Measurements from ENCODE around the gene CHRND.

Gene CHRND

GRCh38 chr2:232484628-232485347 is 41.2 kb upstream of the CHRND start:
- Histone ChIP-seq H3K27me3 (ENCODE audit: insufficient read depth, low read length) (peaks cover 88% of the 10 kb centered on the region), H3K4me1 (ENCODE audit: insufficient read depth, low read length) (peaks cover 2% of the 10 kb centered on the region), H2AFZ (ENCODE audit: low read depth, low read length) (no peak overlapping the region), H3K4me3 (ENCODE audit: low read length) (no peak overlapping the region), H3K9me3 (ENCODE audit: low read length) (no peaks in the 10 kb centered on the region), H3K36me3 (ENCODE audit: insufficient read depth, low read length) (no peaks in the 10 kb centered on the region)

GRCh38 chr2:232485348-232485756 is 40.6 kb upstream of the CHRND start:
- Histone ChIP-seq H3K9me3 (ENCODE audit: low read length) (no peaks in the 10 kb centered on the region), H3K4me3 (ENCODE audit: low read length) (no peak overlapping the region), H2AFZ (ENCODE audit: low read depth, low read length) (no peak overlapping the region), H3K27me3 (ENCODE audit: insufficient read depth, low read length) (peaks cover 93% of the 10 kb centered on the region), H3K36me3 (ENCODE audit: insufficient read depth, low read length) (no peaks in the 10 kb centered on the region), H3K4me1 (ENCODE audit: insufficient read depth, low read length) (peaks cover 2% of the 10 kb centered on the region)

GRCh38 chr2:232485757-232486557 is 40.0 kb upstream of the CHRND start:
- peaks cover 93% of the 10 kb centered on the region for H3K27me3 ChIP-seq (ENCODE audit: insufficient read depth, low read length)
- peaks cover 2% of the 10 kb centered on the region for H3K4me1 ChIP-seq (ENCODE audit: insufficient read depth, low read length)
- H2AFZ ChIP-seq (ENCODE audit: low read depth, low read length), result no peak overlapping the region
- H3K36me3 ChIP-seq (ENCODE audit: insufficient read depth, low read length), result no peaks in the 10 kb centered on the region
- no peak overlapping the region for H3K4me3 ChIP-seq (ENCODE audit: low read length)
- no peaks in the 10 kb centered on the region for H3K9me3 ChIP-seq (ENCODE audit: low read length)

- Histone ChIP-seq H3K4me3 (ENCODE audit: low read length) (peak overlapping the region; percentile 36), H3K4me1 (ENCODE audit: insufficient read depth, low read length) (peaks cover 2% of the 10 kb centered on the region)
Observed at GRCh38 chr2:232486558-232487384, 39.2 kb upstream of the CHRND start.

GRCh38 chr2:232487385-232488096 is 38.4 kb upstream of the CHRND start, which contains the start of gene ECEL1:
ECEL1 (minus strand) TSS chr2:232487834; CDS start chr2:232486653, 1,181 bp downstream.
- no peaks in the 10 kb centered on the region for H3K9me3 ChIP-seq (ENCODE audit: low read length)
- H3K4me1 ChIP-seq (ENCODE audit: insufficient read depth, low read length), result peaks cover 2% of the 10 kb centered on the region
- peak within 1 kb of the TSS; percentile 36 for H3K4me3 ChIP-seq (ENCODE audit: low read length)
- no peak within 1 kb of the TSS for H2AFZ ChIP-seq (ENCODE audit: low read depth, low read length)
- peaks cover 94% of the 10 kb centered on the region for H3K27me3 ChIP-seq (ENCODE audit: insufficient read depth, low read length)
- H3K36me3 ChIP-seq (ENCODE audit: insufficient read depth, low read length), result no peaks in the 10 kb centered on the region

More at GRCh38 chr2:232486558-232487384, 39.2 kb upstream of the CHRND start:
- H3K27me3 ChIP-seq (ENCODE audit: insufficient read depth, low read length), result peaks cover 94% of the 10 kb centered on the region
- H3K36me3 ChIP-seq (ENCODE audit: insufficient read depth, low read length), result no peaks in the 10 kb centered on the region
- no peak overlapping the region for H2AFZ ChIP-seq (ENCODE audit: low read depth, low read length)
- no peaks in the 10 kb centered on the region for H3K9me3 ChIP-seq (ENCODE audit: low read length)

- H2AFZ ChIP-seq (ENCODE audit: low read depth, low read length), result no peak overlapping the region
- H3K27me3 ChIP-seq (ENCODE audit: insufficient read depth, low read length), result peaks cover 96% of the 10 kb centered on the region
- H3K4me1 ChIP-seq (ENCODE audit: insufficient read depth, low read length), result peaks cover 2% of the 10 kb centered on the region
- no peaks in the 10 kb centered on the region for H3K9me3 ChIP-seq (ENCODE audit: low read length)
- no peak overlapping the region for H3K4me3 ChIP-seq (ENCODE audit: low read length)
- no peaks in the 10 kb centered on the region for H3K36me3 ChIP-seq (ENCODE audit: insufficient read depth, low read length)
Observed at GRCh38 chr2:232488097-232488711, 37.8 kb upstream of the CHRND start.

GRCh38 chr2:232488721-232489300 is 37.1 kb upstream of the CHRND start:
- Histone ChIP-seq H3K36me3 (ENCODE audit: insufficient read depth, low read length) (no peaks in the 10 kb centered on the region), H3K4me1 (ENCODE audit: insufficient read depth, low read length) (peaks cover 2% of the 10 kb centered on the region), H3K9me3 (ENCODE audit: low read length) (no peaks in the 10 kb centered on the region), H2AFZ (ENCODE audit: low read depth, low read length) (no peak overlapping the region), H3K27me3 (ENCODE audit: insufficient read depth, low read length) (peaks cover 94% of the 10 kb centered on the region), H3K4me3 (ENCODE audit: low read length) (no peak overlapping the region)

GRCh38 chr2:232489516-232490220 is 36.3 kb upstream of the CHRND start:
- no peaks in the 10 kb centered on the region for H3K36me3 ChIP-seq (ENCODE audit: insufficient read depth, low read length)
- peaks cover 93% of the 10 kb centered on the region for H3K27me3 ChIP-seq (ENCODE audit: insufficient read depth, low read length)
- no peaks in the 10 kb centered on the region for H3K9me3 ChIP-seq (ENCODE audit: low read length)
- H3K4me1 ChIP-seq (ENCODE audit: insufficient read depth, low read length), result peaks cover 2% of the 10 kb centered on the region
- no peak overlapping the region for H2AFZ ChIP-seq (ENCODE audit: low read depth, low read length)
- H3K4me3 ChIP-seq (ENCODE audit: low read length), result no peak overlapping the region

- peaks cover 88% of the 10 kb centered on the region for H3K27me3 ChIP-seq (ENCODE audit: insufficient read depth, low read length)
- H3K36me3 ChIP-seq (ENCODE audit: insufficient read depth, low read length), result no peaks in the 10 kb centered on the region
- H3K4me1 ChIP-seq (ENCODE audit: insufficient read depth, low read length), result peaks cover 2% of the 10 kb centered on the region
- no peak overlapping the region for H2AFZ ChIP-seq (ENCODE audit: low read depth, low read length)
- H3K4me3 ChIP-seq (ENCODE audit: low read length), result no peak overlapping the region
- no peaks in the 10 kb centered on the region for H3K9me3 ChIP-seq (ENCODE audit: low read length)
Observed at GRCh38 chr2:232490221-232491138, 35.5 kb upstream of the CHRND start.

GRCh38 chr2:232491139-232491780 is 34.7 kb upstream of the CHRND start:
- H3K9me3 ChIP-seq (ENCODE audit: low read length), result no peaks in the 10 kb centered on the region
- H3K4me1 ChIP-seq (ENCODE audit: insufficient read depth, low read length), result peaks cover 2% of the 10 kb centered on the region
- peaks cover 80% of the 10 kb centered on the region for H3K27me3 ChIP-seq (ENCODE audit: insufficient read depth, low read length)
- H3K36me3 ChIP-seq (ENCODE audit: insufficient read depth, low read length), result no peaks in the 10 kb centered on the region
- no peak overlapping the region for H2AFZ ChIP-seq (ENCODE audit: low read depth, low read length)
- H3K4me3 ChIP-seq (ENCODE audit: low read length), result no peak overlapping the region

Measured in neuron (in vitro differentiated cells).